Measurements from ENCODE around the gene ITGB3. TPM values are rescaled to one million over a fixed set of nuclear protein-coding genes. Genes with fewer than 3 reads are reported as not detected.

The ITGB3 gene
- total and polyA plus RNA-seq, 2 of the 4 experiments (the other 2 are of a cell fraction) = 9.8 to 17.6 TPM

- dilution Hi-C loops (cut with HindIII; ENCODE audit: low sequenced_read_pairs, unreplicated experiment) = no loop called here
- H3K9me1 ChIP-seq (ENCODE audit: insufficient read depth, low read length) = 0 out of 2 replicates have a peak, but pooled peaks cover 2% of the 10 kb centered on the region
- POLR2A ChIA-PET (ENCODE audit: unreplicated experiment) = no interaction called here
- no peak overlapping the region for H4K8ac ChIP-seq (ENCODE audit: low read depth in 2 of 2, low read length in 2 of 2)
- no peak overlapping the region for H2BK15ac ChIP-seq (ENCODE audit: low read depth, low read length)
- no peak overlapping the region for H4K91ac ChIP-seq (ENCODE audit: insufficient read depth, low read depth, low read length)
- H2AK9ac ChIP-seq (replicated peaks; ENCODE audit: low read depth, low read length, poor library complexity) = no peak overlapping the region
- intact Hi-C loops (cut with micrococcal nuclease) = loop anchor here (5.0 kb wide), 1 partner anchor 166 kb away; no protein-coding TSS in a partner anchor
- no peaks in the 10 kb centered on the region for H3K9me3 ChIP-seq (ENCODE audit: control insufficient read depth, insufficient read depth, low read length)
- ATAC-seq (ENCODE audit: low read depth) = no peak
- in situ Hi-C loops (cut with MboI; ENCODE audit: low sequenced_read_pairs) = no loop called here
- no peak overlapping the region for H3K18ac ChIP-seq (ENCODE audit: low read depth, low read length)
- H3K79me1 ChIP-seq (ENCODE audit: low read depth in 1 of 2, low read length in 2 of 2) = peaks cover 0 to 17% of the 10 kb centered on the region in 2 experiments; a peak in 2 of 4 replicates
- H3K4me2 ChIP-seq (ENCODE audit: low read depth, low read length) = no peak overlapping the region
- H2BK20ac ChIP-seq (ENCODE audit: low read depth, low read length) = no peak overlapping the region
- no TSS peak for BruUV-seq (replicated peaks)
- no peak overlapping the region for H3K23ac ChIP-seq (ENCODE audit: low read depth, low read length)
- H3K27me3 ChIP-seq (ENCODE audit: control insufficient read depth, insufficient read depth, low read length) = no peaks in the 10 kb centered on the region
- no peak overlapping the region for H3K56ac ChIP-seq (ENCODE audit: extremely low read depth, insufficient read depth, low read length)
- no peak overlapping the region for H2AFZ ChIP-seq (replicated peaks; ENCODE audit: low read length, poor library complexity)
- no peak overlapping the region for H3K27ac ChIP-seq (ENCODE audit: insufficient read depth, low read length)
- no peak overlapping the region for H3K4me3 ChIP-seq (ENCODE audit: insufficient read depth, low read depth, low read length)
- no peak overlapping the region for H3K14ac ChIP-seq (replicated peaks; ENCODE audit: low read depth, low read length)
- H3K36me3 ChIP-seq (ENCODE audit: control insufficient read depth, insufficient read depth, low read length) = no peaks in the 10 kb centered on the region
- TF ChIP-seq NFE2L2 (IDR thresholded peaks at IDR 0.05; ENCODE audit: low read depth, low read length) = no peak
- no peak for TF ChIP-seq POLR2A (IDR thresholded peaks at IDR 0.05; ENCODE audit: low read depth, low read length)
- TF ChIP-seq RAD21 (IDR thresholded peaks at IDR 0.05; ENCODE audit: low read length) = no peak
- TF ChIP-seq CEBPB (IDR thresholded peaks at IDR 0.05; ENCODE audit: low read depth, low read length) = no peak
- TF ChIP-seq RCOR1 (IDR thresholded peaks at IDR 0.05; ENCODE audit: insufficient replicate concordance, low read length) = no peak
- TF ChIP-seq USF2 (IDR thresholded peaks at IDR 0.05; ENCODE audit: low read depth, low read length) = no peak
- no peak for TF ChIP-seq BHLHE40 (IDR thresholded peaks at IDR 0.05; ENCODE audit: low read depth, low read length)
- no peak for TF ChIP-seq CTCF (conservative IDR thresholded peaks at IDR 0.05; ENCODE audit: low read depth, low read length)
- no peak overlapping the region for H3K4ac ChIP-seq (ENCODE audit: low read depth, low read length)
- H3K9ac ChIP-seq (ENCODE audit: low read depth, low read length) = no peak overlapping the region
- no peak overlapping the region for H2BK120ac ChIP-seq (ENCODE audit: low read depth, low read length)
- CTCF ChIA-PET = no interaction called here
- no peak overlapping the region for H2BK5ac ChIP-seq (ENCODE audit: low read depth, low read length, poor library complexity, severe bottlenecking)
- 83% methylated on average over 1 of the region's 5 CpGs; no CpG with 5 or more reads in 1 of the 2 experiments for WGBS, 2 experiments (ENCODE audit: extremely low coverage in 2 of 2, insufficient read length in 1 of 2)
- H4K5ac ChIP-seq (ENCODE audit: low read depth, low read length) = no peak overlapping the region
- no peaks in the 10 kb centered on the region for H4K20me1 ChIP-seq (ENCODE audit: insufficient read depth, low read length)
- DNase-seq = no peak
- H3K4me1 ChIP-seq (ENCODE audit: control insufficient read depth, insufficient read depth, low read length) = peaks cover 8% of the 10 kb centered on the region
- H2AK5ac ChIP-seq (ENCODE audit: low read depth, low read length) = no peak overlapping the region
These were observed 67.4 kb downstream of the ITGB3 start for GRCh38 chr17:47320879-47321502.
